Activated CD4-positive, CD25-positive, alpha-beta regulatory T cell treated with anti-CD3 and anti-CD28 coated beads, Interleukin-2, amount 50 U/mL, for 16 hours (primary cell): ENCODE results near the gene ADNP.

Source experiments
- DNase-seq: peaks from one replicate; pipeline ENCODE4 v3.0.0-alpha.2; 2020; ENCODE audit warnings: low read depth, low spot score

Gene ADNP

DNA sequence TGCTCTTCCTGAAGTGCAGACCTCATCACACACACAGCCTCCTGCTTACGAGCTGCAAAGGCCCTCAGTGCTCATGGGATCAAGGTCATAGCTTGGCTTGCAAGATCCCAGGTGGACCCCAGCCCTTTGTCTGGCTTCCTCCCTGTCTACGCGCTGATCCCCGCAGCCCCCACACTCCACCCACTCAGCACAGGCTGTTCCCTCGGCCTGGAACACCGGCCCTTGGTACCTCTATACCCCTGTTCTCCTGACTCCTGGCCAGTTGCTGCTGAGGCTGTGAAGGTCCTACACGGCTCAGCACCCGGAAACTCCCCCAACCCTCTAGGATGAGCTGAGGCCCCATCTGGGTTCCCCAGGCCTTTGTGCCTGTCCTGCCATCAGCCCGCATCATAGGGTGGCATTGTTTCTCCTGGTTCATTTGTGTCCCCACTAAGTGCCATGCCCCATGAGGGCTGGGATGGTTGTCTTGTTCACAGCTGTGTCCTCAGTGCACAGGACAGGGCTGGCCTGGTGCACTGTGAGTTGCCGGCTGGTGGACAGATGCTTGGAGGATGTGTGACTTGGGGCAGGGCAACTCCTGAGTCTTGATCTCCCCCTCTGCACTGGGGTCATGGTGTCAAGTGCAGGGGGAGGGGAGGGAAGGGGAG is 57.0 kb downstream of the ADNP start:
- DNase-seq: no peak

DNA sequence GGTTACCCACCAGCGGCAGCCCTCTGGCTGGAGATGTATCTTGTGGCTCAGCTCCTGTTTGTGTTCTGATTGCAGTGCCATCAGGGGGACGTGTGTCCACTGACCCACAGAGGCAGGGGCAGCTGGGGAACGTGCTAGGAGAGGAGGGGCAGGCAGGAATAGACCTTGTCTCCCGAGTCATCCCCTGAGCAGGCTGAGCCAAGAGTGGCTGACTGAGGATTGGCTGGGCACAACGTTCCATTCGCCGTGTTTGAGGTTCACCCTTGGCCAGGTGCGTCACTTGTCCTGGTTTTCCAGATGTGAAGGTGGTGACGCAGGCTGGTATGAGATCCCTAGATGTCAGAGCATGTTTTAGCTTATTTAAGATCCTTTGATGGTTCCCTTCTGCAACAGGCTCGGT is 57.7 kb downstream of the ADNP start:
- no peak for DNase-seq

DNA sequence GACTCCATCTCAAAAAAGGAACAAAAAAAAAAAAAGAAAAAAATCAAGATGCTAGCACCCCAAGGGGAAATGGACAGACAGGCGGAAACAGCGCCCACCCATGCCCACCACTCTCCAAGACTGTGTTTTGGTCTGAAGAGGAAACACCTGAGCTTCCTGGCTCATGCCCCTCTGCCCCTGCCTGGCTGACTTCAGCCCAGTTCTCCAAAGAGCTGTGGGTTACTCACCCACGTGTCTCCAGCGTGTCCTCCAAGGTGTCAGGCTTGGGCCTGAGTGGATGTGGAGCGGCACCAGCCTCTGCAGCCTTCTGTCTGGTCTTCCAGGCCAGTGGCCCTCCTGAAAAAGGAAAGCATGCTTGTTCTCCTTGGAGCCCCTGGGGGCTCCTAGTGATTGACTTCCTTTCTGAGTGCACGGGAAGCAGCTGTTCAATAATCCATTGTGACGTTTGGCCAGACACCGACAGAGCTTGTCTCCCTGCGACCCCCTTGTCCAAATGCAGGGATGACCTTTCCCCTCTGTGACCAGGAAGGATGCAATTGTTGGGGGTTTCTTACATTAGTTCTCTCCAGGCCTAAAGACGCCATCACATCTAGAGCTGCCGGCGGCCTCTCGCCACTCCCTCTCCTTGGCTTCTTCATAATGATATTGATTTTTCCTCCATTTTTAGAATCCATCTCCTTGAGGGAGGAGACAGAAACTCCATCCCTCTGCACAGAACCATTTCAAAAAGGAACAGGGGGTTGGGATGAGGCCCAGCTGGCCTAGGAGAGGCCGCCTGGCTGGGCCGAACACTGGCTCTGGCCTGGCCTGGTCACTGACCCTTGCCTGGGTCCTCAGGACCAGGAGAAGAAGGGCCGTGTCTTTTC is 58.4 kb downstream of the ADNP start:
- no peak for DNase-seq

DNA sequence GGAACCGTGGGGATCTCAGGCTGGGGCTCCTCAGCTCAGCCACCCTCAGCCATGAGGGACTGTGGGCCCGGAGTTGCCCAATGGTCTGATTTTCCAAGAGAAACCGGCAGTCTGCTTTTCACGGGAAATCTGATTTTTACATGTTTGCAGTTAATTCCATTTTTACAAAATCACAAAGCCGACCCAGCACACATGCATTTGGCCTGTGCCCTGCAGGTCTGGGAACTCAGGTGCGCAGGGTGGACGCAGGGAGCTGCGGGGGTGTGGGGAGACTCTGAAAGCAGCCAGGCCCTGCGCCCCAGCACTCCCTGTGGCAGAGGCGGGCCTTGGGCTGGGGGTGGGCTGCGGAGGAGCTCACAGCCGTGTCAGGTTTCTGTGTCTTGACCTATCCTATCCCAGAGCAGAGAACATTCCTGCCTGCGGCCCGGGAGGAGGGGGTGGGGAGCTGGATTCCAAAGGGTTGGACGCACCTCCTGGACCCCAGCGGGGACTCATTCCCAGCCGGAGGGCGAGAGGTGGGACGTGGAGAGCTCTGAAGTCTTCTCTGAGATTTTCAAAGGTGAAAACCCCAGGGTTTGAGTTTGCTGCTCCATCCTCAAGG is 60.6 kb downstream of the ADNP start:
- DNase-seq: no peak

DNA sequence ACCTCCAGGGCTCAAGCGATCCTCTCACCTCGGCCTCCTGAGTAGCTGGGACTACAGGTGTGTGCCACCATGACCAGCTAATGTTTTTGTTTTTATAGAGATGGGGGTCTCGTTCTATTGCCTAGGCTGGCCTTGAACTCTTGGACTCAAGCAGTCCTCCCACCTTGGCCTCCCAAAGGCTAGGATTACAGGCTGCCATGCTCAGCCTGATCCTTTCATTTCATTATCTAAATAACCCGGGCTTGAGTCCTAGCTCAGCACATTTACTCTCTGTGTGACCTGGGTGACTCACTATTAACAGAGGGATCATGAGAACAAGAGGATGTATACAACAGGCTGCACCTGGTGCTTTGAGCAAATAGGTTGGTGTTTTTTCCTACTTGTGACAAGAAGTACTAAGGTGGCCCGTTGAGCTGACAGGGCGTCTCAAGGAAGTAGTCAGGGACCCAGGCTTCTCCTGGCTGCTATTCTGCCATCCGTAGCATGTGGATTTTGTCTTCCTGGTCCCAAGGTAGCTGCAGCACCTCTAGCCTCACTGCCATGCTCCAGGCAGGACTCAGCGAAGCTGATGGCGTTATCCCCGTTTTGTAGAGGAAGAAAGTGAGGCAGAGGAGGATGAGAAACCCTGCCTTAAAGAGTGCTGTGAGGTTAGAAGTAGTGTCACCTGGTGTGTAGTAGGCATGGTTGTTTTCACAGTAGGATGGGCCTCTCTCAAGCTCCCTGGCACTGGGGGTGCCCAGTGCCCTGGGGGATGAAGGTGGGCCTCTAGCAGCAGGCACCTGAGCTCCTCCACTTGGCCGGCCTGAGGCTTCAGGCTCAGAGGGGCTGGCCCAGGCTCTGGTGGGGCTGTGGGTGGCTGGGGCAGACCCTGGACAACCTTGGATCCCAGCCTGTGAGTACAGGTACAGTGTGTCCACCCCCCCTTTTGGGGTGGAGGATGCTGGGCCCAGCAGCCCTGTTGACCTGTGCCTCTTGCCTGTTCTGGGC is 62.4 kb downstream of the ADNP start:
- DNase-seq: no peak

GRCh38 chr20:50867805-50868204 is 63.4 kb downstream of the ADNP start:
- DNase-seq: no peak

DNA sequence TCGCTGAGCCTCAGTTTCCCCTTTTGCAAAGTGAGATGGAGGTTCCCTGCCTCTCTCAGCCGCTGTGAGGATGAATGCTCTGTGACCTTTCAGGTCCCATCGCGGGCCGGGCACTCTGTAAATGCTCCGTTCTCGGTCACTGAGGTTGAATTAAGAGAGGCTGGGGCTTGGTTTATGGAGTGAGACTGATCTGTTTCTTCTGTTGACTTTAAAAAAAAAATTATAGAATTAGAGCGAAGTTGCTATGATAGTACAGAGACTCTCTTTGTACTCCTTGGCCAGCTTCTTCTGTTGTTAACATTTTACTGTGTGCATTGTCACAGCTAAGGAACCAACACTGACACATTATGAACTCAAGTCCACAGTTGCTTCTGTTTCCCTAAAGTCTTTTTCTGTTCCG is 64.4 kb downstream of the ADNP start:
- DNase-seq: no peak

GRCh38 chr20:50866036-50866685 is 65.1 kb downstream of the ADNP start:
- no peak for DNase-seq

DNA sequence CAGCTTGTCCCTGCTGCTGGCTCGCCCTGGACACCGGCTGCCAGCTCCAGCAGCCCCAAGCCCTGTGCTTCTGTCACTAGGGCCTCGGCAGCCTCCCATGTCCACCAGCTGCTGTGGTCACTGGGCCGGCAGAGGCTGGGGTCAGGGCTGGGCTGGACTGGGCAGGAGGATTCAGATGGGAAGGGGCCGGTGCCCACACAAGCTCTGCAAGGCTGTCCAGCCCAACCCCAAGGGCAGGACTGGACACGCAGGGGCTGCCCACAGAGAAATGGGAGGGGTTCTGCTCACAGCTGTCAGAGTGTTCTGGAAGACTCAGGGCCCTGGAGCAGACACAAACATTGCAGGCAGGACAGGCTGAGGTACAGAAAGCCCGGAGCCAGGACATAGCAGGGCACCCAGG is 65.6 kb downstream of the ADNP start:
- no peak for DNase-seq

DNA sequence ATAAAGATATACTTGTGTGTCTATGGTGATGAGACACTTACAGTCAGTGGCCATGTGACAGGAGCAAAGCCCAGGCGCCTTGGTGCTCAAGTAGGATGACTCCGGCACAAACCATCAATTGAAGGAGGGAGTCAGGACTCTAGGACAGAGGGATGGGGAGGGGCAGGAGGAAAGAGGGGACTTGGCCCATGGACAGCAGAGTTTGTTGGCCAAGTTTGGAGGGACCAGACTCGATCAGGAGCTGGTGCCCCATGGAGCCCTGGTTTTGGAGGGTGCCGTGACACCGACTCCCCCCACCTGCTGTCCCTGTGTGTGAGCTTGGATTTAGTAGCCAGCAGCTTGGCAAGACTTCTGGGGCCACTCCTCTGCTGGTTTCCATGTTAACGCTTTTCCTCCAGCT is 66.1 kb downstream of the ADNP start:
- DNase-seq: no peak

DNA sequence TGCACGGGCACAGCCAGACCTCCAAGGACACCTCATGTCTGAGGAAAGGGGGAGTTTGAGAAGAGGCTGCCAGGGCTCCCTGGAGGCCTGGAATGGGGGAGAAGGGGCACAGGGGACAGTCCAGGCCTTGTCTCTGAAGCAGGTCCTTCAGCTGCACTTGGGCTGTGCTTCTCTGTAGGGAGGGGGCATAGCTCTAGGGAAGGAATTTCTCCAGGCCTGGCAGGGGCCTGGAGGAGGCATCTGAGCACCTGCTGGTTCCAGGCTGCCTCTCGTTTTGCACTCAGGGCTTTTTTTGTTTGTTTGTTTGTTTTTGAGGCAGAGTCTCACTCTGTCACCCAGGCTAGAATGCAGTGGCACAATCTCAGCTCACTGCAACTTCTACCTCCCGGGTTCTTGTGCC is 68.7 kb downstream of the ADNP start:
- no peak for DNase-seq

- DNase-seq: no peak
Observed at GRCh38 chr20:50861012-50861411, 70.2 kb downstream of the ADNP start.

DNA sequence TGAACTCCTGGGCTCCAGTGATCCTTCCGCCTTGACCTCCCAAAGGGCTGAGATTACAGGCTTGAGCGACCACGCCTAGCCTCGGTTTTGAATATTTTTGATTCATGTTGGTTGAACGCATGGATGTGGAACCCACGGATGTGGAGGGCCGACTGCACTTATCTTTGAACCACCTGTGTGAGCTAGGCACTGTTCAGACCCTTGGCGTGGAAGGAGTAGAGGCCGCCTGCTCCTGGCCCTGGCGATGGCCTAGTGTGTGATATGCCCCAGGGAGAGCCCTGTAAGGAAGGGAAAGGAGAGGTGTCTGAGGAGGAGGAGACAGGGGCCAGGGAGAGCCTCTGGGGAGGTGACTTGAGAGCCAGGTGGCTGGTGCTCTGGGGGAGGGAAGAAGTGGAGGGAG is 72.1 kb downstream of the ADNP start:
- DNase-seq: no peak

GRCh38 chr20:50858525-50858924 is 72.7 kb downstream of the ADNP start:
- DNase-seq: no peak

- DNase-seq: no peak
Observed at GRCh38 chr20:50857348-50857747, 73.9 kb downstream of the ADNP start.

DNA sequence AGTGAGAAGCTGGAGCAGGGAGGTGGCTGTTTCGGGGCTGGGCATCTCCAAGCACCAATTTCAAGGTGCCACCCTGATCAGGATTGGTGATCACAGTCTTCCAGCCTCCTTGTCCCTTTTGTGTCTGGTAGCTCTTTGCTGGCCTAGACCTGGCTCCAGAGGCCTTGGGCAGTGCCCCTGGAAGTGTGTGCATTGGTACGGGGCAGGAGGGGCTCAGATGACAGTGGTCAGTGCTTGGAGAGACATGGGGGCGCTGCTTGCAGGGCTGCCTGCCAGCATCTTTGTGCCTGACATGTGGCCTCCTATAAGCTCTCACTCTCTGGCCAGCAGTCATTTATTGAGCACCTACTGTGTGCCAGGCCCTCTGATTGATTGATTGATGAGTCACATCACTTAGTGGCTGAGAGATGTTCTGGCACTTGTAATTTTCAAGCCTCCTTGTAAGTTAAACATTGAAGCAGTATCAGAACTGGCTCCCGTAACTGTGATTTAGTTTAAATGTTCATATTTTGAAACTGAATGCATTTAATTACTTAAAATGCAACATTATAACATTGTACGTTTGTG is 74.7 kb downstream of the ADNP start:
- DNase-seq: no peak

DNA sequence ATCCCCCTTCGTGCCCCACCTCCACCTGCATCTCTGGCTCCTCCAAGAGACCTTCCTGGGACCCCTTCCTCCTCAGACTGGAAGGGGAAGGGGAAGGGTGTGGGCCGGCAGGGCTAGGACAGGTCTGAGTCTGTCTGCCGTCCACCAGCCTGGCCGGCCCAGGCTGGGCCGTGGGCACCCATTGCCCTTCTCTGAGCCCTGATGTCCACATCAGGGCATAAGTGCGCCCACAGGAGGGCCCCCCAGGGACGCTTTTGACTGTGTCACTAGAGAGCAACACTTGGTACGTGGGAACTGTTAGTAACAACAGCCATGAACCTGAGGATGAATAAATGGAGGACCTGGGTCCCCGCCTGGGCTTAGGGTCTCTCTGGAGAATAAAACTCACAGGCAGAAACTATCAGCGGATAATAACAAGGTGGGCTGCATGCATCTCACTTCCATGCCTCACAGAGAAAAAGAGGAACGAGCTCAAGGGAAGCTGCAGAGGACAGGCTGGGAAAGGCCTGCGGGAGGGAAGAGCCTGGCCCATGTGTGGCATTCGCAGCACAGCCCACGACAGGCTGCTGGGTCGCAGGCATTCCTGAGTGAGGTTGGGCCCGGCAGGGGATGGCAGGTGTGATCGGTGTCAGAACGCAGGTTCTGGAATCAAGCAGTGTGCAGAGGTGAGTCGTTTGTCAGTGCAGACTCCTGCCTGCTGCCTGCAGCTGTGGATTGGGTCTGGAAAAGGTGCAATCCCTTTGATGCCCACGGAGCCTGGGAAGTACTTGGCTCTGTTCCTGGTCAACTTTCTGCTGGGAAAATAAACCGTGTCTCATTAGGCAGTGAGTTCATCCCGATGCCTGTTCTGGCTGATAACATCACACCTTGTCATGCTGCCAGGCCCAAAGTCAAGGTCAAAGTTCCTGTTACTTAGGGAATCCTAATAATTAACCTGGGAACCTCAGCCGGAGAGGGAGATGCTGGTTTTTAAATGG is 75.5 kb downstream of the ADNP start:
- no peak for DNase-seq

DNA sequence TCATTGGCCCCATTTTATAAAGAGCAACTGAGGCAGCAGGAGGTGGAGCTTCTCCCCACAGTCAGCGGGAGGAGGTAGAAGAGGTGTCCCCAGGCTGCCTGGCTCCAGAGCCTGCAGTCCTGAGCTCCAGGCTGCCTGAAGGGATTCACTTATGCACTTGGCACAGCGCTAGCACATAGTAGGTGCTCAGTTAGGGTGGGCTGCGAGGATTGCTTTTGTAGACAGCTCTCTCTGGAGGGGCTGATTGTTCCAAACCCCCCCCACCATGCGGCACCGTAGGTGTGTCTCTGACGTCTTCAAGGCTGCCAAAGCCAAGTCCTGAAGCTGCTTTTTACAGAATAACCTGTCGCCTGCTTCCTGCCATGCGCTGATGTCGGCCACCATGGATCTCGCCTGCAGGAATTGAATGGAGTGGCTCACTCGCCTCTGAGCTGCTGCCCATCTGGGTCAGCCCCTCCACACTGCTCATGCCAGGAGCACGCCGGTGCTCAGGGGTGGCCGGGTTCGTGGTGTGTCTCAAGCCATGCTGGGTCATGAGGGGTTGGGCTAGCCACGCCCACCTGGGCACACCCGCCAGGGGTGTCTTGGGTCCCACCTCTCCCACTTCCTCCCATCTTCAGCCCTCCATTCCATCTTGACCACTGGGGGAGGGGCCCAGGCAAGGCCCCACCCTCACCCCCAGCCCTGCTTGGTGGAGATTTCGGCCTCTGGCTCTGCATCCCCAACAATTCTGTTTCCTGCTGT is 76.6 kb downstream of the ADNP start:
- no peak for DNase-seq

DNA sequence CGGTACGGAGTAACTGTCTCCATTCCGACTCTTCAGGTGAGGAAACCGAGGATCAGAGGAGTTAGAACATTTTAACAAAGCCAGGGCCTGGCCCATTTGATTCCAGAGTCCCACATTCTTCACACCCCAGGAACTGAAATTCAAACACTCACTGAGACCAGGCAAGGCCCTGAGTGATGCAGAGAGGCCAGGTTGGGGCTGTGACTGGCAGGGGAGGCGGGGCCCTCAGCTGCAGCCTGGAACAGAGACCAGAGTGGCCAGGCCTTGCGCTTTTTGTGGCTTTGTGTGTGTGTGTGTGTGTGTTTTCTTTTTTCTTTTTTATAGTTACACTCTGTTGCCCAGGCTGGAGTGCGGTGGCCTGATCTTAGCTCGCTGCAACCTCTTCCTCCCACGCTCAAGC is 79.2 kb downstream of the ADNP start:
- DNase-seq: no peak
